Endothelial cell of umbilical vein (primary cell): ENCODE results near the gene CNTNAP2.

ENCODE experiments used
- EZH2 ChIP-seq: IDR thresholded peaks from 2 replicates; pipeline ENCODE4 v1.6.1; 2012; ENCODE audit warnings: borderline replicate concordance, low read depth, mild to moderate bottlenecking, moderate library complexity, low read length, inconsistent platforms; ENCODE audit not compliant: severe bottlenecking
- JUN ChIP-seq: IDR thresholded peaks from 2 replicates; pipeline ENCODE4 v1.6.1; 2011; ENCODE audit warnings: borderline replicate concordance, low read depth; ENCODE audit not compliant: insufficient read length, insufficient read depth
- MYC ChIP-seq: IDR thresholded peaks from one replicate; pipeline ENCODE4 v1.6.1; 2011; ENCODE audit warnings: mild to moderate bottlenecking, low read depth, low read length
- POLR2A ChIP-seq: IDR thresholded peaks from 2 replicates; pipeline ENCODE4 v1.6.1; 2012; ENCODE audit warnings: low read depth, mild to moderate bottlenecking, control low read depth, low read length
- POLR2AphosphoS5 ChIP-seq: IDR thresholded peaks from 2 replicates; pipeline ENCODE4 v1.6.1; 2012; ENCODE audit warnings: low read depth, mild to moderate bottlenecking, control low read depth, low read length, moderate library complexity; ENCODE audit not compliant: insufficient read depth
- TF ChIP-seq, protein P1 (sequence below), 2 donors: IDR thresholded peaks; 1 replicate in 1 of 2; 2 replicates in 1 of 2; pipeline ENCODE4 v1.5.1; 2011; ENCODE audit warnings: low read length in 2 of 2, mild to moderate bottlenecking in 2 of 2, moderate library complexity in 2 of 2, control low read depth in 1 of 2, inconsistent platforms in 1 of 2, low read depth in 1 of 2; ENCODE audit not compliant: insufficient read depth in 1 of 2; ENCODE audit errors: extremely low read depth in 1 of 2
- TF ChIP-seq, protein P2 (sequence below): IDR thresholded peaks from 2 replicates; pipeline ENCODE4 v1.6.1; 2011; ENCODE audit not compliant: insufficient read depth, insufficient read length

DNA sequence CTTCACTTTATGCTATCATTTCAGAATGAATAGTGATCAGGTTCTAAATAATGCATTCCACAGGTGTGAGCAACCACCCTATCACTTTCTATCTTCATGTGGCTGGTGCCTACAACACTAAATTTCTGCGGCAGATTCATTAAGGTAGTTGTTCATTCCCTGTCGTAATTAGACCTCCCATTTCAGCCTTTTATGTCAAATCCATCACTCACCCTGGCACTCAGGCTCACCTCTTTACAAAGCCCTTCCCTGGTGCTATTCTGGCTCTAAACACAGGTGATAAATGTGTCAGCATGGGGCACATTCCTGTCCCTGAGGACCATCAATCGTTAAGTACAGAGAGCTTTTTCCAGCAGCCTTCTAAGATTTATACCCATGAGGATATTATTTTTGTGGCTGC, 2173.9 kb downstream of the CNTNAP2 start:
- TF ChIP-seq, protein P1, sequence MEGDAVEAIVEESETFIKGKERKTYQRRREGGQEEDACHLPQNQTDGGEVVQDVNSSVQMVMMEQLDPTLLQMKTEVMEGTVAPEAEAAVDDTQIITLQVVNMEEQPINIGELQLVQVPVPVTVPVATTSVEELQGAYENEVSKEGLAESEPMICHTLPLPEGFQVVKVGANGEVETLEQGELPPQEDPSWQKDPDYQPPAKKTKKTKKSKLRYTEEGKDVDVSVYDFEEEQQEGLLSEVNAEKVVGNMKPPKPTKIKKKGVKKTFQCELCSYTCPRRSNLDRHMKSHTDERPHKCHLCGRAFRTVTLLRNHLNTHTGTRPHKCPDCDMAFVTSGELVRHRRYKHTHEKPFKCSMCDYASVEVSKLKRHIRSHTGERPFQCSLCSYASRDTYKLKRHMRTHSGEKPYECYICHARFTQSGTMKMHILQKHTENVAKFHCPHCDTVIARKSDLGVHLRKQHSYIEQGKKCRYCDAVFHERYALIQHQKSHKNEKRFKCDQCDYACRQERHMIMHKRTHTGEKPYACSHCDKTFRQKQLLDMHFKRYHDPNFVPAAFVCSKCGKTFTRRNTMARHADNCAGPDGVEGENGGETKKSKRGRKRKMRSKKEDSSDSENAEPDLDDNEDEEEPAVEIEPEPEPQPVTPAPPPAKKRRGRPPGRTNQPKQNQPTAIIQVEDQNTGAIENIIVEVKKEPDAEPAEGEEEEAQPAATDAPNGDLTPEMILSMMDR (IDR thresholded peaks at IDR 0.05; ENCODE audit: extremely low read depth in 1 of 2, insufficient read depth in 1 of 2, low read depth in 1 of 2, low read length in 2 of 2) = no peak
- TF ChIP-seq EZH2 (no peak), POLR2A (no peak), POLR2AphosphoS5 (no peak), MYC (no peak), JUN (no peak)
- TF ChIP-seq, protein P2, sequence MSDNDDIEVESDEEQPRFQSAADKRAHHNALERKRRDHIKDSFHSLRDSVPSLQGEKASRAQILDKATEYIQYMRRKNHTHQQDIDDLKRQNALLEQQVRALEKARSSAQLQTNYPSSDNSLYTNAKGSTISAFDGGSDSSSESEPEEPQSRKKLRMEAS = no peak
